Activated B cell treated with CpG ODN at 0.5 μM for 24 hours (primary cell): ENCODE data around the gene SNX14. TPM values are rescaled to one million over a fixed set of nuclear protein-coding genes. Genes with fewer than 3 reads are reported as not detected.

Experiments used
- ATAC-seq: fragments of 200-7000 bp; cut with Tn5 transposase; one replicate; pipeline ENCODE4 v1.10.0; 2021; ENCODE audit warnings: low read depth, mild to moderate bottlenecking, moderate library complexity
- CTCF ChIA-PET: fragments of 350-600 bp; sonication (Branson Sonifier 250); formaldehyde crosslinking; loops from one replicate; lab custom pipeline; 2021; ENCODE audit warnings: antibody characterized with exemption; lab: Charles Lee
- POLR2A ChIA-PET: fragments of 350-600 bp; sonication (Branson Sonifier 250); formaldehyde crosslinking; loops from one replicate; lab custom pipeline; 2021; ENCODE audit warnings: antibody characterized with exemption; lab: Charles Lee
- DNase-seq: peaks from one replicate; pipeline ENCODE4 v3.0.0; 2022
- H3K27ac Mint-ChIP-seq: one replicate; pipeline ENCODE4 v1.8.0; 2020; ENCODE audit warnings: mixed read lengths
- H3K27me3 Mint-ChIP-seq: one replicate; pipeline ENCODE4 v1.8.0; 2021; ENCODE audit warnings: mixed read lengths
- H3K36me3 Mint-ChIP-seq: one replicate; pipeline ENCODE4 v1.8.0; 2021; ENCODE audit warnings: low read depth, mixed read lengths
- H3K4me1 Mint-ChIP-seq: one replicate; pipeline ENCODE4 v1.8.0; 2021; ENCODE audit warnings: mixed read lengths
- H3K4me3 Mint-ChIP-seq: one replicate; pipeline ENCODE4 v1.8.0; 2020; ENCODE audit warnings: mild to moderate bottlenecking, mixed read lengths
- H3K9me3 Mint-ChIP-seq: one replicate; pipeline ENCODE4 v1.8.0; 2020; ENCODE audit warnings: mixed read lengths
- CTCF ChIP-seq: fragments of 200-600 bp; IDR thresholded peaks from one replicate; pipeline ENCODE4 v1.8.0; 2022; ENCODE audit warnings: antibody characterized with exemption, mild to moderate bottlenecking
- intact Hi-C: fragments of 100-400 bp; cut with micrococcal nuclease; formaldehyde crosslinking; loops from one replicate; pipeline ENCODE4 v1.15.1; 2024
- total RNA-seq: library from RNA; stranded (reverse); gene quantifications from 2 replicates; pipeline ENCODE4 v1.2.3, GENCODE V29; 2022

The SNX14 gene
- total RNA-seq, 1 donor from 2014 or later = 70.8 TPM

- intact Hi-C loops = no loop called here
- H3K9me3 Mint-ChIP-seq = peaks cover 19% of the 10 kb centered on the region
- DNase-seq = no peak
- no peak overlapping the region for H3K4me3 Mint-ChIP-seq
- ChIA-PET POLR2A (no interaction called here), CTCF (no interaction called here)
- no peaks in the 10 kb centered on the region for H3K27me3 Mint-ChIP-seq
- no peak overlapping the region for H3K27ac Mint-ChIP-seq
- H3K36me3 Mint-ChIP-seq = peaks cover 44% of the 10 kb centered on the region
- peaks cover 33% of the 10 kb centered on the region for H3K4me1 Mint-ChIP-seq
- TF ChIP-seq CTCF = no peak
- no peak for ATAC-seq
Observed at GRCh38 chr6:85581572-85581971, 12.1 kb downstream of the SNX14 start.

- ATAC-seq (no peak), DNase-seq (no peak)
- CTCF ChIA-PET = no interaction called here
- Mint-ChIP-seq H3K36me3 (peaks cover 43% of the 10 kb centered on the region), H3K9me3 (peaks cover 19% of the 10 kb centered on the region), H3K4me1 (peaks cover 30% of the 10 kb centered on the region), H3K27ac (no peak overlapping the region), H3K4me3 (no peak overlapping the region), H3K27me3 (no peaks in the 10 kb centered on the region)
- POLR2A ChIA-PET = no interaction called here
- intact Hi-C loops = no loop called here
- TF ChIP-seq CTCF = no peak
Observed at GRCh38 chr6:85580878-85581267, 12.8 kb downstream of the SNX14 start.

GRCh38 chr6:85580118-85580877 is 13.4 kb downstream of the SNX14 start:
- CTCF ChIA-PET = no interaction called here
- H3K27me3 Mint-ChIP-seq = no peaks in the 10 kb centered on the region
- POLR2A ChIA-PET = no interaction called here

GRCh38 chr6:85579581-85579980 is 14.1 kb downstream of the SNX14 start:
- TF ChIP-seq CTCF = no peak
- ATAC-seq (no peak), DNase-seq (no peak)
- intact Hi-C loops = no loop called here
- peaks cover 19% of the 10 kb centered on the region for H3K9me3 Mint-ChIP-seq
- H3K27me3 Mint-ChIP-seq = no peaks in the 10 kb centered on the region
- ChIA-PET CTCF (no interaction called here), POLR2A (no interaction called here)
- no peak overlapping the region for H3K4me3 Mint-ChIP-seq
- no peak overlapping the region for H3K27ac Mint-ChIP-seq
- H3K4me1 Mint-ChIP-seq = peaks cover 34% of the 10 kb centered on the region
- peaks cover 38% of the 10 kb centered on the region for H3K36me3 Mint-ChIP-seq

More at GRCh38 chr6:85580118-85580877, 13.4 kb downstream of the SNX14 start:
- H3K27ac Mint-ChIP-seq = no peak overlapping the region
- no peak overlapping the region for H3K4me3 Mint-ChIP-seq
- peaks cover 19% of the 10 kb centered on the region for H3K9me3 Mint-ChIP-seq
- H3K36me3 Mint-ChIP-seq = peaks cover 43% of the 10 kb centered on the region
- no peak for TF ChIP-seq CTCF
- intact Hi-C loops = no loop called here
- ATAC-seq (no peak), DNase-seq (no peak)
- H3K4me1 Mint-ChIP-seq = peaks cover 33% of the 10 kb centered on the region

- no peaks in the 10 kb centered on the region for H3K9me3 Mint-ChIP-seq
- DNase-seq (no peak), ATAC-seq (no peak)
- TF ChIP-seq CTCF = no peak
- intact Hi-C loops = no loop called here
- POLR2A ChIA-PET = no interaction called here
- peaks cover 18% of the 10 kb centered on the region for H3K4me1 Mint-ChIP-seq
- peaks cover 28% of the 10 kb centered on the region for H3K36me3 Mint-ChIP-seq
- CTCF ChIA-PET = no interaction called here
- no peaks in the 10 kb centered on the region for H3K27me3 Mint-ChIP-seq
- H3K4me3 Mint-ChIP-seq = no peak overlapping the region
- no peak overlapping the region for H3K27ac Mint-ChIP-seq
Observed at GRCh38 chr6:85576476-85576875, 17.2 kb downstream of the SNX14 start.
